ENCODE data around the gene GPR158. TPM values are rescaled to one million over a fixed set of nuclear protein-coding genes. Genes with fewer than 3 reads are reported as not detected.

GPR158 gene
- total RNA-seq, 1 experiment from 2014 or later: 0.24 TPM

- H3K23me2 ChIP-seq (ENCODE audit: insufficient read length, low read depth, low read length, poor library complexity, severe bottlenecking): no peaks in the 10 kb centered on the region
These were observed 105.3 kb downstream of the GPR158 start for GRCh38 chr10:25280076-25280475.

More at GRCh38 chr10:25280076-25280475, 105.3 kb downstream of the GPR158 start:
- Histone ChIP-seq H3K9ac (ENCODE audit: extremely low read depth, insufficient read length, low read length) (no peak overlapping the region), H3K56ac (ENCODE audit: insufficient read length, low read depth, low read length) (no peak overlapping the region), H2BK15ac (ENCODE audit: low read depth, low read length) (no peak overlapping the region), H4K20me1 (ENCODE audit: control insufficient read depth, insufficient read depth, insufficient read length) (no peaks in the 10 kb centered on the region), H4K8ac (replicated peaks; ENCODE audit: insufficient read length, low read depth, low read length) (no peak overlapping the region), H3K79me1 (ENCODE audit: insufficient read depth, low read depth, low read length, poor library complexity, severe bottlenecking) (no peaks in the 10 kb centered on the region), H3K4me2 (ENCODE audit: insufficient read depth, insufficient read length, low read length) (no peak overlapping the region), H2BK12ac (ENCODE audit: insufficient read length, low read depth, low read length) (no peak overlapping the region), H4K91ac (ENCODE audit: insufficient read length, low read depth, low read length) (no peak overlapping the region), H2BK120ac (ENCODE audit: low read depth, low read length, poor library complexity, severe bottlenecking) (no peak overlapping the region), H2BK20ac (ENCODE audit: low read depth, low read length, poor library complexity, severe bottlenecking) (no peak overlapping the region), H2AK5ac (ENCODE audit: insufficient read length, low read length) (no peak overlapping the region), H3K27me3 (ENCODE audit: insufficient read depth, low read length) (no peaks in the 10 kb centered on the region), H3K23ac (ENCODE audit: insufficient read length, low read depth, low read length) (no peak overlapping the region), H3K79me2 (ENCODE audit: insufficient read depth, low read length) (no peaks in the 10 kb centered on the region), H3K4me1 (ENCODE audit: insufficient read depth, low read length) (no peaks in the 10 kb centered on the region), H3K27ac (ENCODE audit: insufficient read length, low read depth, low read length) (no peak overlapping the region), H3K14ac (ENCODE audit: insufficient read depth, low read length) (no peak overlapping the region), H3K9me3 (ENCODE audit: control insufficient read depth, low read depth, low read length) (no peaks in the 10 kb centered on the region), H3K4ac (ENCODE audit: low read depth, low read length) (no peak overlapping the region), H4K5ac (ENCODE audit: insufficient read length, low read depth, low read length) (no peak overlapping the region), H2AFZ (ENCODE audit: low read length) (no peak overlapping the region), H2BK5ac (ENCODE audit: insufficient read length, low read length) (no peak overlapping the region), H3K18ac (ENCODE audit: insufficient read length, low read depth, low read length) (no peak overlapping the region), H3T11ph (ENCODE audit: low read length) (no peak overlapping the region)
- Mint-ChIP-seq H3K4me3 (no peak overlapping the region), H3K36me3 (ENCODE audit: insufficient read depth in 1 of 3, low read depth in 3 of 3) (peaks cover 8 to 25% (median 13%) of the 10 kb centered on the region in 3 experiments), H3K27me3 (ENCODE audit: low read depth) (no peaks in the 10 kb centered on the region; the same call in 1 of the 2 replicates), H3K4me1 (no peaks in the 10 kb centered on the region), H3K27ac (no peak overlapping the region), H3K9me3 (peaks cover 30 to 38% of the 10 kb centered on the region in 2 experiments)
- WGBS (ENCODE audit: extremely low coverage, insufficient read length, low lambda C conversion rate): no CpG with 5 or more reads among the region's 1 CpG
- no peak for DNase-seq
- no peak for TF ChIP-seq CTCF (conservative IDR thresholded peaks at IDR 0.05)
